A673 (cell line): ENCODE measurements around the gene GAGE13. TPM values are rescaled to one million over a fixed set of nuclear protein-coding genes. Genes with fewer than 3 reads are reported as not detected.
"Not testable (repeated sequence)": the region's sequence is repeated elsewhere in the genome, so short reads cannot be mapped to it uniquely, and the experiment has no call there.

ENCODE experiments used
- Bru-seq: library from RNA; stranded (reverse); fragments of 400-500 nt; gene quantifications from one replicate; lab custom pipeline; 2021; lab: Mats Ljungman, UMichigan
- BruChase-seq, 2 experiments: library from RNA; stranded (reverse); fragments of 400-500 nt; gene quantifications; one replicate each; lab custom pipeline; 2021; lab: Mats Ljungman, UMichigan
- BruUV-seq: library from RNA; stranded (reverse); fragments of 400-500 nt; replicated peaks from 2 replicates; lab custom pipeline; 2021; lab: Mats Ljungman, UMichigan
- CTCF ChIA-PET: fragments of 300-600 bp; sonication (Branson Sonifier 250); formaldehyde crosslinking; loops from one replicate; lab custom pipeline; 2022; ENCODE audit warnings: antibody characterized with exemption; lab: Charles Lee
- POLR2A ChIA-PET: fragments of 300-600 bp; sonication (Branson Sonifier 250); formaldehyde crosslinking; loops from one replicate; lab custom pipeline; 2022; ENCODE audit warnings: antibody characterized with exemption; ENCODE audit not compliant: low non-redundant PET; lab: Charles Lee
- DNase-seq: peaks from one replicate; pipeline ENCODE4 v3.0.0-alpha.2; 2015; ENCODE audit warnings: low spot score
- H3K27ac ChIP-seq: fragments of 200-600 bp; sonication (generic); 2 replicates; pipeline ENCODE4 v1.5.1; 2016; ENCODE audit warnings: mixed run types, low read depth, mild to moderate bottlenecking, mixed read lengths, antibody characterized with exemption, low read length; ENCODE audit not compliant: poor library complexity, severe bottlenecking
- H3K27me3 ChIP-seq: fragments of 200-600 bp; sonication (generic); replicated peaks from 2 replicates; pipeline ENCODE4 v1.6.1; 2017; ENCODE audit warnings: mixed run types, low read depth, mild to moderate bottlenecking, mixed read lengths, antibody characterized with exemption, low read length; ENCODE audit not compliant: insufficient read depth, poor library complexity
- H3K36me3 ChIP-seq: fragments of 200-600 bp; sonication (generic); 2 replicates; pipeline ENCODE4 v1.6.1; 2016; ENCODE audit warnings: mixed run types, mild to moderate bottlenecking, mixed read lengths, antibody characterized with exemption, low read length; ENCODE audit not compliant: insufficient read depth, poor library complexity, severe bottlenecking
- H3K4me1 ChIP-seq: fragments of 200-600 bp; sonication (generic); 2 replicates; pipeline ENCODE4 v1.6.1; 2017; ENCODE audit warnings: mixed run types, mild to moderate bottlenecking, mixed read lengths, antibody characterized with exemption, low read length; ENCODE audit not compliant: insufficient read depth, poor library complexity, severe bottlenecking
- H3K4me3 ChIP-seq: fragments of 200-600 bp; sonication (generic); 2 replicates; pipeline ENCODE4 v1.5.1; 2016; ENCODE audit warnings: low read depth, mixed run types, mild to moderate bottlenecking, mixed read lengths, low read length; ENCODE audit not compliant: poor library complexity, severe bottlenecking
- H3K9me3 ChIP-seq: fragments of 200-600 bp; sonication (generic); 2 replicates; pipeline ENCODE4 v1.6.1; 2016; ENCODE audit warnings: mixed run types, low read depth, mild to moderate bottlenecking, mixed read lengths, antibody characterized with exemption, low read length; ENCODE audit not compliant: poor library complexity, severe bottlenecking
- EZH2 ChIP-seq: fragments of 200-600 bp; sonication (generic); IDR thresholded peaks from 2 replicates; pipeline ENCODE4 v1.6.1; 2017; ENCODE audit warnings: borderline replicate concordance, low read depth, mild to moderate bottlenecking, mixed read lengths, antibody characterized with exemption, low read length; ENCODE audit not compliant: poor library complexity, severe bottlenecking
- intact Hi-C: fragments of 100-400 bp; cut with micrococcal nuclease; formaldehyde crosslinking; loops from one replicate; pipeline ENCODE4 v1.10.0; 2022; ENCODE audit not compliant: unreplicated experiment
- long read RNA-seq: library from polyadenylated mRNA; stranded (forward); transcript quantifications from one replicate; pipeline ENCODE4 v2.0.0, GENCODE V29; 2022
- total RNA-seq: library from RNA; stranded (reverse); gene quantifications from 2 replicates; pipeline ENCODE4 v1.2.3, GENCODE V29; 2021
- TF ChIP-seq, protein P1 (sequence below): fragments of 300-800, 200-600 bp; sonication (generic); conservative IDR thresholded peaks from 2 replicates; pipeline ENCODE4 v1.5.1; 2017; ENCODE audit warnings: low read depth, mild to moderate bottlenecking, antibody characterized with exemption, low read length, moderate library complexity, mixed read lengths

Gene GAGE13, protein sequence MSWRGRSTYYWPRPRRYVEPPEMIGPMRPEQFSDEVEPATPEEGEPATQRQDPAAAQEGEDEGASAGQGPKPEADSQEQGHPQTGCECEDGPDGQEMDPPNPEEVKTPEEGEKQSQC
- total RNA-seq = not detected in 2 replicates
- Bru-seq, nascent RNA = not detected
- BruChase-seq, experiment 1, labeled RNA remaining after a 2-hour chase = not detected
- not detected for BruChase-seq, experiment 2, labeled RNA remaining after a 6-hour chase
- long read RNA-seq = 0 reads

DNA sequence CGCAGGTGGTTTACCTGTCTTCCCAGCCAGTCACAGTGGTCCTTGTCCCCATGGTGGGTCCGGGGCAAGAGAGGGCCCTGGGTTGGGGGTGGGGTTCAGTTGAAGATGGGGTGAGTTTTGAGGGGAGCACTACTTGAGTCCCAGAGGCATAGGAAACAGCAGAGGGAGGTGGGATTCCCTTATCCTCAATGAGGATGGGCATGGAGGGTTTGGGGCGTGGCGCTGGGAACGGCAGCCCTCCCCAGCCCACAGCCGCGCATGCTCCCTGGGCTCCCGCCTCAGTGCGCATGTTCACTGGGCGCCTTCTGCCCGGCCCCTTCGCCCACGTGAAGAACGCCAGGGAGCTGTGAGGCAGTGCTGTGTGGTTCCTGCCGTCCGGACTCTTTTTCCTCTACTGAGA is at the start of gene GAGE13:
GAGE13 (plus strand) TSS at position 301 of the 400 bp plus-strand sequence. CDS start 1,156 bp downstream, outside the sequence.
- H3K27me3 ChIP-seq, BruUV-seq, intact Hi-C loops, H3K4me3 ChIP-seq, H3K27ac ChIP-seq, H3K4me1 ChIP-seq, H3K36me3 ChIP-seq, CTCF ChIA-PET, H3K9me3 ChIP-seq, POLR2A ChIA-PET, DNase-seq: not testable (repeated sequence)

DNA sequence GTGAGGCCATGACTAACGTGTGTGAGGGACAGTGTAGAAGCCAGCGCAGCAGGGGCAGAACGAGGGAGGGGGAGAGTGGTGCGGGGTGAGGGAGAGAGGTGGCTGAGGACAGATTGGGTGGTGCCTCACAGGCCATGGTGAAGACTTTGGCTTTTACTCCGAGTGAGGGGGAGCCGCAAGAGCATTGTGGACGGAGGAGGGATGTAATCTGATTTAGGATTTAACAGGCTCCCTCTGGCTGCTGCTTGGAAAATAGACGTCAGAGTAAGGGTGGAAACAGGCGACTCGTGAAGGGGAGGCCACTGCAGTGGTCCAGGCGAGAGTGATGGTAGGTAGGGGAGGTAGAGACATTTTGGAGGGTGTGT is 48.8 kb upstream of the GAGE13 start:
- CTCF ChIA-PET = interaction anchor here (0.7 to 1.0 kb wide), 2 partner anchors 13 to 127 kb away, joined by 3 read pairs; no protein-coding TSS in a partner anchor
- H3K4me3 ChIP-seq = no peak overlapping the region
- no peaks in the 10 kb centered on the region for H3K27me3 ChIP-seq
- no peak for TF ChIP-seq EZH2
- TF ChIP-seq, protein P1, sequence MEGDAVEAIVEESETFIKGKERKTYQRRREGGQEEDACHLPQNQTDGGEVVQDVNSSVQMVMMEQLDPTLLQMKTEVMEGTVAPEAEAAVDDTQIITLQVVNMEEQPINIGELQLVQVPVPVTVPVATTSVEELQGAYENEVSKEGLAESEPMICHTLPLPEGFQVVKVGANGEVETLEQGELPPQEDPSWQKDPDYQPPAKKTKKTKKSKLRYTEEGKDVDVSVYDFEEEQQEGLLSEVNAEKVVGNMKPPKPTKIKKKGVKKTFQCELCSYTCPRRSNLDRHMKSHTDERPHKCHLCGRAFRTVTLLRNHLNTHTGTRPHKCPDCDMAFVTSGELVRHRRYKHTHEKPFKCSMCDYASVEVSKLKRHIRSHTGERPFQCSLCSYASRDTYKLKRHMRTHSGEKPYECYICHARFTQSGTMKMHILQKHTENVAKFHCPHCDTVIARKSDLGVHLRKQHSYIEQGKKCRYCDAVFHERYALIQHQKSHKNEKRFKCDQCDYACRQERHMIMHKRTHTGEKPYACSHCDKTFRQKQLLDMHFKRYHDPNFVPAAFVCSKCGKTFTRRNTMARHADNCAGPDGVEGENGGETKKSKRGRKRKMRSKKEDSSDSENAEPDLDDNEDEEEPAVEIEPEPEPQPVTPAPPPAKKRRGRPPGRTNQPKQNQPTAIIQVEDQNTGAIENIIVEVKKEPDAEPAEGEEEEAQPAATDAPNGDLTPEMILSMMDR = peak; percentile 49
- no peaks in the 10 kb centered on the region for H3K4me1 ChIP-seq
- H3K9me3 ChIP-seq = no peaks in the 10 kb centered on the region
- no TSS peak for BruUV-seq
- POLR2A ChIA-PET = no interaction called here
- H3K27ac ChIP-seq = no peak overlapping the region
- peak; percentile 35 for DNase-seq
- no peaks in the 10 kb centered on the region for H3K36me3 ChIP-seq
- intact Hi-C loops = no loop called here

DNA sequence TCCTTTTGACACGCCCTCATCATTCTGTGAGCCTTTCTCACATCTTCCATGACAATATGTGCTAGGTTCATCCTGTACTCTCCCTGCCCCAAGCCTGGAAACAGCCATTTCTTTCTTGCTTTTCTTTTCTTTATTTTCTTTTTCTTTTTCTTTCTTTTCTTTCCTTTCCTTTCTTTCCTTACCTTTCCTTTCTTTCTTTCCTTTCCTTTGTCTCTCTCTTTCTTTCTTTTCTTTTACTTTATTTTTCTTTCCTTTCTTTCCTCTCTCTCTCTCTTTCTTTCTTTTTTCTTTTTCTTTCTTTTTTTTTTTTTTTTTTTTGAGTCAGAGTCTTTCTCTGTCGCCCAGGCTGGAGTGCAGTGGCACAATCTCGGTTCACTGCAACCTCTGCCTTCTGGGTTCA is 47.2 kb upstream of the GAGE13 start:
- BruUV-seq = no TSS peak
- ChIA-PET POLR2A (no interaction called here), CTCF (no interaction called here)
- H3K36me3 ChIP-seq = no peaks in the 10 kb centered on the region
- no peak overlapping the region for H3K27ac ChIP-seq
- DNase-seq = no peak
- TF ChIP-seq EZH2 = no peak
- TF ChIP-seq, protein P1 = no peak
- H3K4me1 ChIP-seq = no peaks in the 10 kb centered on the region
- H3K4me3 ChIP-seq = no peak overlapping the region
- intact Hi-C loops = no loop called here
- H3K27me3 ChIP-seq = no peaks in the 10 kb centered on the region
- H3K9me3 ChIP-seq = no peaks in the 10 kb centered on the region

DNA sequence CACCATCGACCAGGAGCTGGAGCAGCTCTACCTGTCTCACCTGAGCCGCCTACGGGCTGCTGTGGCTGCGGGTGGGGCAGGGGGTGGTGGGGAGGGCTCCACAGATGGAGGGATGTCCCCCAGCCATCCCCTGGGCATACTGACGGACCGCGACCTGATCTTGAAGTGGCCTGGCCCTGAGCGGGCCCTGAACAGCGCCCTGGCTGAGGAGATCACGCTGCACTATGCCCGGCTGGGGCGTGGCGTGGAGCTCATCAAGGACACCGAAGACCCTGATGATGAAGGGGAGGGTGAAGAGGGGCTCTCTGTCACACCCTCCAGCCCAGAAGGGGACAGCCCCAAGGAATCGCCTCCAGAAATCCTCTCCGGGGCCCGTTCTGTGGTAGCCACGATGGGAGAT is 45.2 kb upstream of the GAGE13 start:
- intact Hi-C loops = no loop called here
- Histone ChIP-seq H3K36me3 (no peaks in the 10 kb centered on the region), H3K27me3 (no peaks in the 10 kb centered on the region), H3K9me3 (no peaks in the 10 kb centered on the region), H3K4me3 (no peak overlapping the region), H3K4me1 (no peaks in the 10 kb centered on the region), H3K27ac (no peak overlapping the region)
- DNase-seq = no peak
- no peak for TF ChIP-seq EZH2
- TF ChIP-seq, protein P1 = no peak
- ChIA-PET CTCF (interaction anchor here (0.6 kb wide), 1 partner anchor 8 kb away, joined by 8 read pairs; no protein-coding TSS in a partner anchor), POLR2A (no interaction called here)
- no TSS peak for BruUV-seq
